Measurements from ENCODE around the gene UBL4A. TPM values are rescaled to one million over a fixed set of nuclear protein-coding genes. Genes with fewer than 3 reads are reported as not detected.
A peak's percentile ranks its signal among the peaks of the same experiment; 100 is the strongest.

UBL4A gene
- total and polyA plus RNA-seq, 2 of the 13 experiments (the other 11 are each of a cell fraction or from before 2014, with no cell fraction given): 16.8 to 25.5 TPM

GRCh38 chrX:154517101-154517781 is 30.8 kb upstream of the UBL4A start (continued):
- TF ChIP-seq ZSCAN21 (CRISPR knock-in tag; IDR thresholded peaks at IDR 0.05; ENCODE audit: borderline replicate concordance) (peak; percentile 38; the same call in 1 of the 2 replicates), HNRNPLL (IDR thresholded peaks at IDR 0.05; ENCODE audit: low read depth, low read length, poor library complexity, severe bottlenecking) (peak; percentile 47), HOXA3 (CRISPR knock-in tag; IDR thresholded peaks at IDR 0.05) (peak; percentile 12; the same call in 1 of the 2 replicates), NFATC3 (CRISPR knock-in tag; IDR thresholded peaks at IDR 0.05) (no peak), RXRB (CRISPR knock-in tag; IDR thresholded peaks at IDR 0.05; ENCODE audit: borderline replicate concordance) (peak; percentile 34; the same call in 1 of the 2 replicates), MEIS2 (CRISPR knock-in tag; IDR thresholded peaks at IDR 0.05) (peak; percentile 96), MAX (IDR thresholded peaks at IDR 0.05) (peak; percentile 46; the same call in 1 of the 2 replicates), MAFG (CRISPR knock-in tag; IDR thresholded peaks at IDR 0.05) (no peak), NR2F6 (IDR thresholded peaks at IDR 0.05) (peak; percentile 72), NR2F6 (CRISPR knock-in tag; IDR thresholded peaks at IDR 0.05) (peak; percentile 81), MEIS1 (CRISPR knock-in tag; IDR thresholded peaks at IDR 0.05; ENCODE audit: borderline replicate concordance) (0 out of 2 replicates have a peak, but pooled peaks have one; percentile 42), ZBTB26 (CRISPR knock-in tag; IDR thresholded peaks at IDR 0.05; ENCODE audit: borderline replicate concordance) (peak; percentile 50; the same call in 1 of the 2 replicates), NR2F2 (IDR thresholded peaks at IDR 0.05; ENCODE audit: borderline replicate concordance, low read depth) (peak; percentile 46; the same call in 1 of the 2 replicates), SIN3B (IDR thresholded peaks at IDR 0.05; ENCODE audit: low read length) (no peak), HDAC1 (CRISPR knock-in tag; IDR thresholded peaks at IDR 0.05) (peak; percentile 49; the same call in 1 of the 2 replicates), GZF1 (CRISPR knock-in tag; IDR thresholded peaks at IDR 0.05) (peak; percentile 94; the same call in 1 of the 2 replicates), PHF8 (CRISPR knock-in tag; IDR thresholded peaks at IDR 0.05) (0 out of 2 replicates have a peak, but pooled peaks have one; percentile 2), ZFX (CRISPR knock-in tag; IDR thresholded peaks at IDR 0.05; ENCODE audit: low read depth) (peak; percentile 41; the same call in 1 of the 2 replicates), MXI1 (IDR thresholded peaks at IDR 0.05; ENCODE audit: borderline replicate concordance, low read depth, low read length) (peak; percentile 46; the same call in 1 of the 3 replicates), HNF4G (IDR thresholded peaks at IDR 0.05; ENCODE audit: borderline replicate concordance, low read depth, low read length) (peak; percentile 7; the same call in 1 of the 2 replicates), HNF4G (CRISPR knock-in tag; IDR thresholded peaks at IDR 0.05; ENCODE audit: borderline replicate concordance, low read depth) (no peak), ZGPAT (CRISPR knock-in tag; IDR thresholded peaks at IDR 0.05) (peak; percentile 45; the same call in 1 of the 2 replicates), SIN3A (IDR thresholded peaks at IDR 0.05; ENCODE audit: borderline replicate concordance, low read depth, low read length) (peak; percentile 54; the same call in 1 of the 2 replicates), HNRNPL (IDR thresholded peaks at IDR 0.05; ENCODE audit: low read depth, low read length) (peak; percentile 78; the same call in 1 of the 2 replicates)
- TF ChIP-seq, protein P1, sequence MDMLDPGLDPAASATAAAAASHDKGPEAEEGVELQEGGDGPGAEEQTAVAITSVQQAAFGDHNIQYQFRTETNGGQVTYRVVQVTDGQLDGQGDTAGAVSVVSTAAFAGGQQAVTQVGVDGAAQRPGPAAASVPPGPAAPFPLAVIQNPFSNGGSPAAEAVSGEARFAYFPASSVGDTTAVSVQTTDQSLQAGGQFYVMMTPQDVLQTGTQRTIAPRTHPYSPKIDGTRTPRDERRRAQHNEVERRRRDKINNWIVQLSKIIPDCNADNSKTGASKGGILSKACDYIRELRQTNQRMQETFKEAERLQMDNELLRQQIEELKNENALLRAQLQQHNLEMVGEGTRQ (IDR thresholded peaks at IDR 0.05; ENCODE audit: low read depth, low read length): no peak
- TF ChIP-seq, protein P1 (CRISPR knock-in tag; IDR thresholded peaks at IDR 0.05; ENCODE audit: borderline replicate concordance): peak; percentile 35; the same call in 1 of the 2 replicates
